Measurements from ENCODE around the gene PDE4DIP.
"Not testable (repeated sequence)": the region's sequence is repeated elsewhere in the genome, so short reads cannot be mapped to it uniquely, and the experiment has no call there.

DNA sequence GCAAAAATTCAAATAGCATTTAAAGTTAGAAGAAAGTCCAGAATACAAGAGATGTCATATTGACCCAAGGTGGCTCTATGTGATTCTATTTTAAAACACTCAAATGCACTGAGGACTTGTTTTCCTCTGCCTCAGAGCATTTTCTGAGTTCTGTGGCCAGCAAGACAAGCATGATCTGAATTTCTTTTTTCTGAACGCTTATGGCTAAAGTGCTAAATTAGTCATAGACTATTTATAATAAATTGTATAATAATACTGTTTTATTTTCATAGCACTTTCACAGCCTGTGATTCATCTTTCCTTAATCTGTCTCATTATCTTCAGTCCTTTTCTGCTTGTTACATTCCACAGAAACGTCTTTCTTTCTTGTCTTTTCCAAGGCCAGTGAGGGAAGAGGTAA, 7.5 kb downstream of the PDE4DIP start:
- TF ChIP-seq, protein P1, sequence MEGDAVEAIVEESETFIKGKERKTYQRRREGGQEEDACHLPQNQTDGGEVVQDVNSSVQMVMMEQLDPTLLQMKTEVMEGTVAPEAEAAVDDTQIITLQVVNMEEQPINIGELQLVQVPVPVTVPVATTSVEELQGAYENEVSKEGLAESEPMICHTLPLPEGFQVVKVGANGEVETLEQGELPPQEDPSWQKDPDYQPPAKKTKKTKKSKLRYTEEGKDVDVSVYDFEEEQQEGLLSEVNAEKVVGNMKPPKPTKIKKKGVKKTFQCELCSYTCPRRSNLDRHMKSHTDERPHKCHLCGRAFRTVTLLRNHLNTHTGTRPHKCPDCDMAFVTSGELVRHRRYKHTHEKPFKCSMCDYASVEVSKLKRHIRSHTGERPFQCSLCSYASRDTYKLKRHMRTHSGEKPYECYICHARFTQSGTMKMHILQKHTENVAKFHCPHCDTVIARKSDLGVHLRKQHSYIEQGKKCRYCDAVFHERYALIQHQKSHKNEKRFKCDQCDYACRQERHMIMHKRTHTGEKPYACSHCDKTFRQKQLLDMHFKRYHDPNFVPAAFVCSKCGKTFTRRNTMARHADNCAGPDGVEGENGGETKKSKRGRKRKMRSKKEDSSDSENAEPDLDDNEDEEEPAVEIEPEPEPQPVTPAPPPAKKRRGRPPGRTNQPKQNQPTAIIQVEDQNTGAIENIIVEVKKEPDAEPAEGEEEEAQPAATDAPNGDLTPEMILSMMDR (IDR thresholded peaks at IDR 0.05), result not testable (repeated sequence)
- not testable (repeated sequence) for TF ChIP-seq POLR2AphosphoS5, POLR2A (IDR thresholded peaks at IDR 0.05)
